Measurements from ENCODE around the gene GTF2F2.

DNA sequence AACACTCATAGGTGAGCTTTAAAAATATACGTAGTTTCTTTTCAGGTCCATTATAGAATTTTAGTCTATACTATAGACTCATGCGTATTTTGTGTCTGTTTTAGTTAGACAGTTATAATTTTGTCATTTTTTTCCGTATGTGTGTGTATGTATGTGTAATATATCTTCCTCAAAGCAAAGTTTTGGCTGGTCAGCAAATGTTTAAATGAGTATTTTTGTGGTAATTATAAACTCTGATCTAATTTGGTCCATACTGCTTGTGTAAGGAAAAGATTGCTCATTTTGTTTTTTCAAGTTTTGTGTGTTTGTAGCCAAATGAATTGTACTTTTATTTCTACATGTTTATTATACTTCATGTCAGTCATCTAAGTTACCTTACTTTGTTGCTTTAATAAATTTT is 60.0 kb downstream of the GTF2F2 start:
- TF ChIP-seq GATA2 (IDR thresholded peaks at IDR 0.05; ENCODE audit: low read depth, low read length), result no peak
- TF ChIP-seq GATA3 (IDR thresholded peaks at IDR 0.05; ENCODE audit: low read depth, low read length), result no peak

Data from SH-SY5Y (cell line).